Thyroid gland (tissue), 4 donors: ENCODE measurements around the gene EFNA1. TPM values are rescaled to one million over a fixed set of nuclear protein-coding genes. Genes with fewer than 3 reads are reported as not detected.
"Not testable (repeated sequence)": the region's sequence is repeated elsewhere in the genome, so short reads cannot be mapped to it uniquely, and the experiment has no call there.

Experiments
- DNase-seq, 2 donors: peaks; one replicate each; pipeline ENCODE4 v3.0.0-alpha.2; 2019
- H3K27ac ChIP-seq, 3 donors: fragments of 200-600 bp; sonication (generic); 1 replicate in 2 of 3; 2 replicates in 1 of 3; pipeline ENCODE4 v1.5.1; 2016 to 2019; ENCODE audit warnings: mild to moderate bottlenecking in 1 of 3, moderate library complexity in 1 of 3
- H3K27me3 ChIP-seq: fragments of 200-600 bp; sonication (generic); one replicate; pipeline ENCODE4 v1.5.1; 2019
- H3K36me3 ChIP-seq, 2 donors: fragments of 200-600 bp; sonication (generic); one replicate each; pipeline ENCODE4 v1.5.1; 2016 to 2019
- H3K4me1 ChIP-seq, 2 donors: fragments of 200-600 bp; sonication (generic); one replicate each; pipeline ENCODE4 v1.5.1; 2017 to 2019
- H3K4me3 ChIP-seq, 3 donors: fragments of 200-600 bp; sonication (generic); replicated peaks in 1 of 3; 1 replicate in 2 of 3; 2 replicates in 1 of 3; pipeline ENCODE4 v1.5.1; 2016; ENCODE audit warnings: mild to moderate bottlenecking in 1 of 3
- H3K9me3 ChIP-seq: fragments of 200-600 bp; sonication (generic); one replicate; pipeline ENCODE4 v1.5.1; 2017
- POLR2A ChIP-seq, 2 donors: fragments of 450-650 bp; IDR thresholded peaks; one replicate each; pipeline ENCODE4 v1.6.1; 2017; ENCODE audit warnings: antibody characterized with exemption in 2 of 2, mild to moderate bottlenecking in 2 of 2, moderate library complexity in 1 of 2
- WGBS, 2 donors: methylation state at CpG; one replicate each; pipeline ENCODE4 v1.1.5; 2017; 5-methylcytosine and 5-hydroxymethylcytosine counted together
- intact Hi-C: fragments of 100-400 bp; cut with DNase I; formaldehyde crosslinking; loops from one replicate; pipeline ENCODE4 v1.15.1; 2023
- total RNA-seq, 4 donors: library from RNA; depleted of rRNA; stranded (reverse); fragments of >200 nt; gene quantifications; one replicate each; pipeline ENCODE4 v1.2.3, GENCODE V29; 2016
- TF ChIP-seq, protein P1 (sequence below), 6 experiments: fragments of 200-600 bp in 3 of 6; fragments of 450-650 bp in 3 of 6; sonication (generic) in 3 of 6; IDR thresholded peaks; one replicate each; pipeline ENCODE4 v1.5.1; 2016 to 2019; ENCODE audit warnings: antibody characterized with exemption in 6 of 6, mild to moderate bottlenecking in 2 of 6, inconsistent platforms in 1 of 6, moderate library complexity in 1 of 6

The EFNA1 gene
- total RNA-seq, 4 donors from 2014 or later, result 56.1 to 129 (median 83.1) TPM

DNA sequence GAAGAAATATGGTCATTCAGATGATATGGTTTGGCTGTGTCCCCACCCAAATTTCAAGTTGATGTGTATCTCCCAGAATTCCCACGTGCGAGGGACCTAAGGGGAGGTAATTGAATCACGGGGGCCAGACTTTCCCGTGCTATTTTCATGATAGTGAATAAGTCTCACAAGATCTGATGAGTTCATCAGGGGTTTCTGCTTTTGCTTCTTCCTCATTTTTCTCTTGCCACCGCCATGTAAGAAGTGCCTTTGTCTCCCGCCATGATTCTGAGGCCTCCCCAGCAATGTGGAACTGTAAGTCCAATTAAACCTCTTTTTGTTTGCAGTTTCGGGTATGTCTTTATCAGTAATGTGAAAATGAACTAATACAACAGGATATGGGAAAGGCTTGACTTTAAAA lies 14.1 kb downstream of the EFNA1 start:
- DNase-seq, result no peak
- H3K36me3 ChIP-seq, result no peaks in the 10 kb centered on the region
- no peak overlapping the region for H3K27ac ChIP-seq
- H3K4me3 ChIP-seq, result no peak overlapping the region
- intact Hi-C loops, result no loop called here
- H3K27me3 ChIP-seq, result no peaks in the 10 kb centered on the region
- 87 to 88% methylated on average over 7 of the region's 7 CpGs for WGBS, 2 donors
- H3K9me3 ChIP-seq, result no peaks in the 10 kb centered on the region
- H3K4me1 ChIP-seq, result peaks cover 13 to 19% of the 10 kb centered on the region in 2 donors
- TF ChIP-seq, protein P1, sequence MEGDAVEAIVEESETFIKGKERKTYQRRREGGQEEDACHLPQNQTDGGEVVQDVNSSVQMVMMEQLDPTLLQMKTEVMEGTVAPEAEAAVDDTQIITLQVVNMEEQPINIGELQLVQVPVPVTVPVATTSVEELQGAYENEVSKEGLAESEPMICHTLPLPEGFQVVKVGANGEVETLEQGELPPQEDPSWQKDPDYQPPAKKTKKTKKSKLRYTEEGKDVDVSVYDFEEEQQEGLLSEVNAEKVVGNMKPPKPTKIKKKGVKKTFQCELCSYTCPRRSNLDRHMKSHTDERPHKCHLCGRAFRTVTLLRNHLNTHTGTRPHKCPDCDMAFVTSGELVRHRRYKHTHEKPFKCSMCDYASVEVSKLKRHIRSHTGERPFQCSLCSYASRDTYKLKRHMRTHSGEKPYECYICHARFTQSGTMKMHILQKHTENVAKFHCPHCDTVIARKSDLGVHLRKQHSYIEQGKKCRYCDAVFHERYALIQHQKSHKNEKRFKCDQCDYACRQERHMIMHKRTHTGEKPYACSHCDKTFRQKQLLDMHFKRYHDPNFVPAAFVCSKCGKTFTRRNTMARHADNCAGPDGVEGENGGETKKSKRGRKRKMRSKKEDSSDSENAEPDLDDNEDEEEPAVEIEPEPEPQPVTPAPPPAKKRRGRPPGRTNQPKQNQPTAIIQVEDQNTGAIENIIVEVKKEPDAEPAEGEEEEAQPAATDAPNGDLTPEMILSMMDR (IDR thresholded peaks at IDR 0.05), result no peak
- TF ChIP-seq POLR2A (IDR thresholded peaks at IDR 0.05), result no peak

DNA sequence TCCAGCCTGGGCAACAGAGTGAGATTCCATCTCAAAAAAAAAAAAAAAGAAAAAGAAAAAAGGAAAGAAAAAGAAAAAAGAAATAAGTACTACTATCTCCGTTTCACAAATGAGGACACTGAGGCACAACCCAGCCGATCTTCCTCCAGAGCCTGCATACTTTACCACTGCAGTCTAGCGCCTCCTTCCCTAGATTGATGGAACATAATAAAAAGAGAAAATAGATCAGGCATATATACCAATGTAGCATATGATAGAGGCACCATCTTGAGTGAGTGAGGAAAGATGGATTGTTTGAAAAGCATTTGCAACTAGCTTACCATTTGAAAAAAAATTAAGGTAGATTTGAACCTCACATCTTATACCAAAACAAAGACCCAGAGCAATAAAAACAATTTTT lies 17.8 kb downstream of the EFNA1 start:
- TF ChIP-seq POLR2A (IDR thresholded peaks at IDR 0.05), result no peak
- TF ChIP-seq, protein P1 (IDR thresholded peaks at IDR 0.05), result no peak
- H3K27ac ChIP-seq, result no peak overlapping the region
- intact Hi-C loops, result no loop called here
- H3K4me1 ChIP-seq, result no peaks in the 10 kb centered on the region
- no peak for DNase-seq
- H3K36me3 ChIP-seq, result no peaks in the 10 kb centered on the region
- H3K9me3 ChIP-seq, result no peaks in the 10 kb centered on the region
- H3K4me3 ChIP-seq, result no peak overlapping the region
- WGBS, 2 donors, result 78 to 82% methylated on average over 3 of the region's 3 CpGs
- H3K27me3 ChIP-seq, result no peaks in the 10 kb centered on the region

DNA sequence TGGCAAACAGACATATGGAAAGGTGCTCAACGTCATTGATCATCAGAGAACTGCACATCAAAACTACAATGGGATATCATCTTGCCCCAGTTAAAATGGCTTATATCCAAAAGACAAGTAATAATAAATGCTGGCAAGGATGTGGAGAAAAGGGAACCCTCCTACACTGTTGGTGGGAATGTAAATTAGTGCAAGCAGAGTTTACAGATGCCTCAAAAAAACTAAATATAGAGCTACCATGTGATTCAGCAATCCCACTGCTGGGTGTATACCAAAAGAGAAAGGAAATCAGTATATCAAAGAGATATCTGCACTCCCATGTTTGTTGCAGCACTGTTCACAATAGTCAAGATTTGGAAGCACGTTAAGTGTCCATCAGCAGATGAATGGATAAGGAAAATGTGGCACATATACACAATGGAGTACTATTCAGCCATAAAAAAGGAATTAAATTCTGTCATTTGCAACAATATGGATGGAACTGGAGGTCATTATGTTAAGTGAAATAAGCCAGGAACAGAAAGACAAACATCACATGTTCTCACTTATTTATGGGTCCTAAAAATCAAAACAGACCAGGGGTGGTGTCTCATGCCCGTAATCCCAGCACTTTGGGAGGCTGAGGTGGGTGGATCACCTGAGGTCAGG lies 28.4 kb downstream of the EFNA1 start:
- DNase-seq, H3K4me1 ChIP-seq, H3K36me3 ChIP-seq, H3K27me3 ChIP-seq, H3K4me3 ChIP-seq, H3K27ac ChIP-seq, H3K9me3 ChIP-seq: not testable (repeated sequence)
- 67 to 77% methylated on average over 3 of the region's 3 CpGs for WGBS, 2 donors
- intact Hi-C loops, result loop anchor here (5.0 kb wide), 1 partner anchor 49 kb away; no protein-coding TSS in a partner anchor

DNA sequence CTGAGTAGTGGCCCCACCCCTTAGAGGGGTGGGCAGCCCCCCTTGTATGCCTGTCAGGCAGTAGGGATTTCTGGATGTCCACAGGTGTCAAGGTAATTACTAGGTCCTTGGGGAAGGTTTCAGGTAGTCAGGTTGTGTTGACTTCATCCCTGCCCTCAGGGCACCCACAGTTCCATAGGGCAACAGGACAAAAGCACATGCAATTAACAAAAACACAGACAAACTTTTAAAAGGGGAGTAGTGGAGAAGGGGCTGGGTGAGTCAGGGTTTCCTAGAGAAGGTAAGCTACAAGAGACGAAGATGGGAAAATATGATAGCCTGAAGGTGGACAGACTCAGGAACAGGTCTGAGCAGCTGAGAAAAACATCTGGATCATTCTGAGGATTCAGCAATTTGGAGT lies 31.3 kb downstream of the EFNA1 start:
- no peak for DNase-seq
- H3K27me3 ChIP-seq, result no peaks in the 10 kb centered on the region
- no peak overlapping the region for H3K4me3 ChIP-seq
- intact Hi-C loops, result loop anchor here (5.0 kb wide), 1 partner anchor 52 kb away; no protein-coding TSS in a partner anchor
- TF ChIP-seq POLR2A (IDR thresholded peaks at IDR 0.05), result no peak
- TF ChIP-seq, protein P1 (IDR thresholded peaks at IDR 0.05), result no peak
- H3K4me1 ChIP-seq, result no peaks in the 10 kb centered on the region
- H3K9me3 ChIP-seq, result no peaks in the 10 kb centered on the region
- no peaks in the 10 kb centered on the region for H3K36me3 ChIP-seq
- 84 to 87% methylated on average over 1 of the region's 1 CpG for WGBS, 2 donors
- H3K27ac ChIP-seq, result no peak overlapping the region

DNA sequence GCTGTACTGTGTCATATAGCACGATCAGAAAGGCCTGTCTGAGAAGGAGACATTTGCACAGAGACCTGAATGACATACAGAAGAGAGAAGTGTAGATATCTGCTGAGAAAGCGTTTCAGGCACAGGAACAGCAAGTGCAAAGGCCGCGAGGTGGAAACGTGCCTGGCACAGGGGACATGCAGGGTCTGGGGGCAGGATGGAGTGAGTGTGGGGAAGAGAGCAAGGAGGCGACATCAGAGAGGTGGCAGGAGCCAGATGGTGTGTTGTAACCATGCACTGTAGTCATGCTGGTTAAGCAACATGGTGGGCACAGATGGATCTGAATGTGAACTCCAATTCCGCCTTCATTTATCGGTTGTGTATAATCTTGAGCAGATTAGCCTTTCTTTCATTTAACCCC lies 32.5 kb downstream of the EFNA1 start:
- Histone ChIP-seq H3K9me3 (no peaks in the 10 kb centered on the region), H3K4me3 (no peak overlapping the region), H3K27ac (no peak overlapping the region), H3K27me3 (no peaks in the 10 kb centered on the region), H3K4me1 (no peaks in the 10 kb centered on the region), H3K36me3 (no peaks in the 10 kb centered on the region)
- TF ChIP-seq, protein P1 (IDR thresholded peaks at IDR 0.05), result no peak
- TF ChIP-seq POLR2A (IDR thresholded peaks at IDR 0.05), result no peak
- no peak for DNase-seq
- 84% methylated on average over 8 of the region's 8 CpGs for WGBS, 2 donors
- intact Hi-C loops, result no loop called here

DNA sequence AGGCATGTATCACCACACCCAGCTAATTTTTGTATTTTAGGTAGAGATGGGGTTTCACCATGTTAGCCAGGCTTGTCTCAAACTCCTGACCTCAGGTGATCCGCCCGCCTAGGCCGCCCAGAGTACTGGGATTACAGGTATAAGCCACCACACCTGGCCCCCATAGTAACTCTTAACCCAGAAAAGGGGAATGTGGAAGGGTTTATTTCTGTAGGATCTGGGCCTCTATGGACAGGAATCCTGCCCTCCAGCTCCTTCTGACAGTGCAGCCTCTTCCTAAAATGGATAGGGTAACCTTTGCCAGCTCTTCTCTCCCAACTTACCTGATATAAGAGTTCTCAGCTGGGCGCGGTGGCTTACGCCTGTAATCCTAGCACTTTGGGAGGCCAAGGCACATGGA lies 35.0 kb downstream of the EFNA1 start:
- 92 to 97% methylated on average over 6 of the region's 6 CpGs for WGBS, 2 donors
- intact Hi-C loops, result not testable (repeated sequence)

DNA sequence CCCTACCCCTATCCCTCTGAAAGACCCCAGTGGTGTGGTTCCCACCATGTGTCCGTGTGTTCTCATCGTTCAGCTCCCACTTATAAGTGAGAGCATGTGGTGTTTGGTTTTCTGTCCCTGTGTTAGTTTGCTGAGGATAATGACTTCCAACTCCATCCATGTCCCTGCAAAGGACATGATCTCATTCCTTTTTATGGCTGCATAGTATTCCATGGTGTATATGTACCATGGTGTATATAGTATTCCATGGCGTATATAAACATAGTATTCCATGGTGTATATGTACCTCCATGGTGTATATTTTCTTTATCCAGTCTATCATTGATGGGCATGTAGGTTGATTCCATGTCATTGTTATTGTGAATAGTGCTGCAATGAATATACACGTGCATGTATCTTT lies 36.1 kb downstream of the EFNA1 start:
- WGBS, 2 donors, result 95% methylated on average over 4 of the region's 4 CpGs
- H3K27ac ChIP-seq, H3K9me3 ChIP-seq, H3K4me3 ChIP-seq, H3K36me3 ChIP-seq, H3K27me3 ChIP-seq, intact Hi-C loops, DNase-seq: not testable (repeated sequence)
- H3K4me1 ChIP-seq, result peaks cover 0 to 12% of the 10 kb centered on the region in 2 donors

More for the DNA sequence above, 35.0 kb downstream of the EFNA1 start:
- not testable (repeated sequence) for H3K36me3 ChIP-seq, H3K27ac ChIP-seq, H3K9me3 ChIP-seq, DNase-seq, H3K27me3 ChIP-seq, H3K4me3 ChIP-seq
- H3K4me1 ChIP-seq, result peaks cover 0 to 11% of the 10 kb centered on the region in 2 donors

DNA sequence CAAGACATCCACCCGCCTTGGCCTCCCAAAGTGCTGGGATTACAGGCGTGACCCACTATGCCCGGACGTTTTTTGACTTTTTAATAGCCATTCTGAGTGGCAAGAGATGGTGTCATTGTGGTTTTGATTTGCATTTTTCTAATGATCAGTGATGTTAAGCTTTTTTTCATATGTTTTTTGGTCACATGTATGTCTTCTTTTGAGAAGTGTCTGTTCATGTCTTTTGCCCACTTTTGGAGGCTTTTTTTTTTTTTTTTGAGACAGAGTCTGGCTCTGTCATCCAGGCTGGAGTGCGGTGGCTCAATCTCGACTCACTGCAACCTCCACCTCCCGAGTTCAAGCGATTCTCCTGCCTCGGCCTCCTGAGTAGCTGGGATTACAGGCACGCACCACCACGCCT lies 36.9 kb downstream of the EFNA1 start:
- intact Hi-C loops, result loop anchor here (5.0 kb wide), 1 partner anchor 32 kb away; no protein-coding TSS in a partner anchor
- WGBS, 2 donors, result 92 to 93% methylated on average over 11 of the region's 11 CpGs
- not testable (repeated sequence) for H3K27ac ChIP-seq

More for the DNA sequence above, 36.9 kb downstream of the EFNA1 start:
- H3K4me3 ChIP-seq, H3K36me3 ChIP-seq, DNase-seq, H3K27me3 ChIP-seq, H3K9me3 ChIP-seq: not testable (repeated sequence)
- peaks cover 0 to 12% of the 10 kb centered on the region in 2 donors for H3K4me1 ChIP-seq
